Measurements from ENCODE around the gene POMC.

- no peak for TF ChIP-seq CTCF (IDR thresholded peaks at IDR 0.05; ENCODE audit: borderline replicate concordance, extremely low read depth, low read length, poor library complexity, severe bottlenecking)
- no peak for TF ChIP-seq EZH2 (IDR thresholded peaks at IDR 0.05; ENCODE audit: borderline replicate concordance, low read depth, low read length, severe bottlenecking)
Measured at GRCh38 chr2:25115902-25116301, 52.5 kb downstream of the POMC start.

All from DND-41 (cell line).